Psoas muscle (tissue), 8 donors: ENCODE measurements around the gene KIF7. TPM values are rescaled to one million over a fixed set of nuclear protein-coding genes. Genes with fewer than 3 reads are reported as not detected.

Experiments used
- ATAC-seq, 4 donors: fragments of 200-7000 bp; cut with Tn5 transposase; one replicate each; pipeline ENCODE4 v1.9.1; 2020; ENCODE audit warnings: moderate library complexity in 3 of 4, mild to moderate bottlenecking in 2 of 4
- DNase-seq, 2 donors: peaks; one replicate each; pipeline ENCODE4 v3.0.0-alpha.2; 2020
- H3K27ac ChIP-seq: fragments of 200-600 bp; one replicate; pipeline ENCODE4 v1.8.0; 2022
- H3K27me3 ChIP-seq, 3 donors: fragments of 200-600 bp in 1 of 3; one replicate each; pipeline versions ENCODE4 v1.6.1 to v1.8.0; 2013 to 2022; ENCODE audit warnings: low read length in 2 of 3, mild to moderate bottlenecking in 2 of 3, moderate library complexity in 1 of 3; ENCODE audit not compliant: insufficient read depth in 3 of 3
- H3K36me3 ChIP-seq, 2 donors: fragments of 200-600 bp in 1 of 2; one replicate each; pipeline versions ENCODE4 v1.6.1 to v1.8.0; 2013 to 2022; ENCODE audit warnings: low read depth in 1 of 2, mild to moderate bottlenecking in 1 of 2, moderate library complexity in 1 of 2; ENCODE audit not compliant: insufficient read depth in 1 of 2
- H3K4me1 ChIP-seq: fragments of 200-600 bp; one replicate; pipeline ENCODE4 v1.8.0; 2022
- H3K4me3 ChIP-seq: fragments of 200-600 bp; one replicate; pipeline ENCODE4 v1.8.0; 2022; ENCODE audit warnings: mild to moderate bottlenecking
- H3K9me3 ChIP-seq: fragments of 200-600 bp; one replicate; pipeline ENCODE4 v1.8.0; 2022
- CTCF ChIP-seq: fragments of 200-600 bp; IDR thresholded peaks from one replicate; pipeline ENCODE4 v1.8.0; 2022; ENCODE audit warnings: antibody characterized with exemption
- WGBS, 3 donors: extraction: QIAGEN DNeasy Blood & Tissue Kit; methylation state at CpG; one replicate each; pipeline versions ENCODE4 v1.1.6 to v1.1.7; 2013; 5-methylcytosine and 5-hydroxymethylcytosine counted together
- intact Hi-C, 2 donors: fragments of 100-400 bp; cut with DNase I; formaldehyde crosslinking; loops; one replicate each; pipeline versions ENCODE4 v1.11.0 to v1.14.2; 2022
- polyA plus RNA-seq, 3 donors: library from polyadenylated mRNA; stranded (reverse); fragments of 200-250 nt; gene quantifications; one replicate each; pipeline ENCODE4 v1.2.3, GENCODE V29; 2013
- total RNA-seq, 4 donors: library from RNA; stranded (reverse); fragmentation: NEBNext Ultra II Directional in 2 of 4; extraction: Animal tissue kit (Norgen Biotek cat#: 25700) in 2 of 4; gene quantifications; one replicate each; pipeline versions ENCODE4 v1.2.1 to v1.2.4, GENCODE V29; 2021 to 2023
- donor health status: healthy with polysubstance abuse.
- donor health status: DM: no; HTN: no; CAD: no; lungs with moderate emphysema.
- donor health status: Bipolar disorder and iron deficiency.
- donor health status: healthy.
- donor health status: DM: yes; HTN: yes; CAD: no.
- donor health status: DM: no; HTN: no; CAD: no.
- donor health status: DM: no; HTN: no; CAD: no.
- donor health status: DM: yes; HTN: yes; CAD: no.

The KIF7 gene
- total and polyA plus RNA-seq, 7 donors, result 0.20 to 2.1 (median 0.40) TPM

GRCh38 chr15:89578146-89578545, 77.1 kb downstream of the KIF7 start:
- no peak overlapping the region for H3K4me3 ChIP-seq
- TF ChIP-seq CTCF, result no peak
- no peaks in the 10 kb centered on the region for H3K9me3 ChIP-seq
- no peaks in the 10 kb centered on the region for H3K27me3 ChIP-seq
- 82 to 91% (median 85%) methylated on average over 2 of the region's 2 CpGs for WGBS, 3 donors
- DNase-seq (no peak), ATAC-seq (no peak)
- no peaks in the 10 kb centered on the region for H3K36me3 ChIP-seq
- intact Hi-C loops, result no loop called here
- no peaks in the 10 kb centered on the region for H3K4me1 ChIP-seq
- no peak overlapping the region for H3K27ac ChIP-seq

Other genes with a start within 250 kb of the KIF7 start
- gene RHCG, start 158.9 kb downstream of the KIF7 start, total RNA-seq, result under 1 TPM in 2 of 4 donors, not detected in 2; 0.30 to 0.32 TPM
- gene RHCG, start 158.9 kb downstream of the KIF7 start, polyA plus RNA-seq, result under 1 TPM in 2 of 3 donors, not detected in 1; 0.55 to 0.66 TPM
- under 1 TPM in 2 of 4 donors, not detected in 2; 0.04 TPM for gene TICRR, start 80.0 kb downstream of the KIF7 start, total RNA-seq
- gene TICRR, start 80.0 kb downstream of the KIF7 start, polyA plus RNA-seq, result under 1 TPM in 1 of 3 donors, not detected in 2; 0.01 TPM
- 1 to 10 TPM in 3 of 4 donors, under 1 TPM in 1; 0.79 to 6.3 (median 3.3) TPM for gene PLIN1, start 23.9 kb upstream of the KIF7 start, total RNA-seq
- gene PLIN1, start 23.9 kb upstream of the KIF7 start, polyA plus RNA-seq, result 1 to 10 TPM; 2.3 to 8.3 (median 6.9) TPM
- 10 to 100 TPM in 1 of 4 donors, 1 to 10 TPM in 3; 5.5 to 14.2 (median 7.8) TPM for gene PEX11A, start 35.3 kb upstream of the KIF7 start, total RNA-seq
- 10 to 100 TPM in 2 of 3 donors, 1 to 10 TPM in 1; 6.6 to 11.4 (median 11.0) TPM for gene PEX11A, start 35.3 kb upstream of the KIF7 start, polyA plus RNA-seq
- gene WDR93, start 35.3 kb upstream of the KIF7 start, total RNA-seq, result not detected
- under 1 TPM in 1 of 3 donors, not detected in 2; 0.03 TPM for gene WDR93, start 35.3 kb upstream of the KIF7 start, polyA plus RNA-seq
- 10 to 100 TPM; 11.7 to 33.6 (median 21.3) TPM for gene MESP1, start 95.8 kb upstream of the KIF7 start, total RNA-seq
- 1 to 10 TPM; 2.5 to 9.0 (median 5.1) TPM for gene MESP1, start 95.8 kb upstream of the KIF7 start, polyA plus RNA-seq
- under 1 TPM in 1 of 4 donors, not detected in 3; 0.38 TPM for gene MESP2, start 120.9 kb upstream of the KIF7 start, total RNA-seq
- gene MESP2, start 120.9 kb upstream of the KIF7 start, polyA plus RNA-seq, result under 1 TPM in 2 of 3 donors, not detected in 1; 0.17 to 0.20 TPM
- 1 to 10 TPM; 2.6 to 3.9 (median 3.4) TPM for gene ANPEP, start 159.4 kb upstream of the KIF7 start, total RNA-seq
- 1 to 10 TPM; 1.5 to 3.5 (median 2.4) TPM for gene ANPEP, start 159.4 kb upstream of the KIF7 start, polyA plus RNA-seq
- gene AP3S2, start 238.5 kb upstream of the KIF7 start, total RNA-seq, result 10 to 100 TPM; 40.6 to 61.0 (median 46.6) TPM
- 10 to 100 TPM; 18.0 to 74.3 (median 26.6) TPM for gene AP3S2, start 238.5 kb upstream of the KIF7 start, polyA plus RNA-seq